ENCODE results near the gene ASCL5. TPM values are rescaled to one million over a fixed set of nuclear protein-coding genes. Genes with fewer than 3 reads are reported as not detected.

ASCL5 gene
- total RNA-seq, 1 experiment from 2014 or later, result 0.15 TPM

DNA sequence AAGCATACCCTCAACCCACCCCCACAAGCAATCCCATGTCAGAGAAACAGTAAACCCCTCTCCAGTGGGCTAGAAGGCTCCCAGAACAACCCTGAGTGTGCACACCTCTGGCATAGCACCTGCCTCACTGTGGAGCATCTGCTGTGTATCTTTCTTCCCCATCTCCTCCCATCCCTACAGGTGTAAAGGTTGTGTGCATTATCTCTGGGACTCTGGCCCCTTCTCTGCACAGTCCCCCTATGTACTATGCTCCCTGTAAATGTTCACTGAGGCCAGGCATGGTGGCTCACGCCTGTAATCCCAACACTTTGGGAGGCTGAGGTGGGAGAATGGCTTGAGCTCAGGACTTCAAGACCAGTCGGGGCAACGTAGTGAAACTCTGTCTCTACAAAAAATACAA, 14.1 kb downstream of the ASCL5 start:
- Histone ChIP-seq H3K4me2 (ENCODE audit: insufficient read depth, insufficient read length, low read length) (no peak overlapping the region), H4K8ac (replicated peaks; ENCODE audit: insufficient read length, low read depth, low read length) (no peak overlapping the region), H3K14ac (ENCODE audit: insufficient read depth, low read length) (no peak overlapping the region), H4K5ac (ENCODE audit: insufficient read length, low read depth, low read length) (no peak overlapping the region), H2BK5ac (ENCODE audit: insufficient read length, low read length) (no peak overlapping the region), H3T11ph (ENCODE audit: low read length) (no peak overlapping the region), H2BK12ac (ENCODE audit: insufficient read length, low read depth, low read length) (no peak overlapping the region), H2BK15ac (ENCODE audit: low read depth, low read length) (no peak overlapping the region), H2AK5ac (ENCODE audit: insufficient read length, low read length) (no peak overlapping the region), H3K4me1 (ENCODE audit: insufficient read depth, low read length) (no peaks in the 10 kb centered on the region), H3K4ac (ENCODE audit: low read depth, low read length) (no peak overlapping the region), H3K23me2 (ENCODE audit: insufficient read length, low read depth, low read length, poor library complexity, severe bottlenecking) (peaks cover 10% of the 10 kb centered on the region), H4K91ac (ENCODE audit: insufficient read length, low read depth, low read length) (no peak overlapping the region), H2BK20ac (ENCODE audit: low read depth, low read length, poor library complexity, severe bottlenecking) (no peak overlapping the region), H3K9ac (ENCODE audit: extremely low read depth, insufficient read length, low read length) (no peak overlapping the region), H3K27ac (ENCODE audit: insufficient read length, low read depth, low read length) (no peak overlapping the region), H2BK120ac (ENCODE audit: low read depth, low read length, poor library complexity, severe bottlenecking) (no peak overlapping the region), H2AFZ (ENCODE audit: low read length) (no peak overlapping the region), H3K79me2 (ENCODE audit: insufficient read depth, low read length) (no peaks in the 10 kb centered on the region), H3K18ac (ENCODE audit: insufficient read length, low read depth, low read length) (no peak overlapping the region), H3K27me3 (ENCODE audit: insufficient read depth, low read length) (peaks cover 15% of the 10 kb centered on the region; the same call in 1 of the 2 replicates), H3K56ac (ENCODE audit: insufficient read length, low read depth, low read length) (no peak overlapping the region), H4K20me1 (ENCODE audit: control insufficient read depth, insufficient read depth, insufficient read length) (no peaks in the 10 kb centered on the region), H3K79me1 (ENCODE audit: insufficient read depth, low read depth, low read length, poor library complexity, severe bottlenecking) (no peaks in the 10 kb centered on the region), H3K23ac (ENCODE audit: insufficient read length, low read depth, low read length) (no peak overlapping the region), H3K9me3 (ENCODE audit: control insufficient read depth, low read depth, low read length) (no peaks in the 10 kb centered on the region)
- WGBS (ENCODE audit: extremely low coverage, insufficient read length, low lambda C conversion rate), result no CpG with 5 or more reads among the region's 3 CpGs
- H3K36me3 Mint-ChIP-seq (ENCODE audit: insufficient read depth in 1 of 3, low read depth in 3 of 3), result no peaks in the 10 kb centered on the region
- peaks cover 11 to 23% of the 10 kb centered on the region in 2 experiments for H3K4me1 Mint-ChIP-seq
- no peaks in the 10 kb centered on the region for H3K9me3 Mint-ChIP-seq
- peaks cover 54% of the 10 kb centered on the region for H3K27me3 Mint-ChIP-seq (ENCODE audit: low read depth)
- H3K27ac Mint-ChIP-seq, result peak overlapping the region in 1 of 3 experiments; percentile 62; a peak in 1 of 7 replicates
- no peak for DNase-seq
- TF ChIP-seq, protein P1, sequence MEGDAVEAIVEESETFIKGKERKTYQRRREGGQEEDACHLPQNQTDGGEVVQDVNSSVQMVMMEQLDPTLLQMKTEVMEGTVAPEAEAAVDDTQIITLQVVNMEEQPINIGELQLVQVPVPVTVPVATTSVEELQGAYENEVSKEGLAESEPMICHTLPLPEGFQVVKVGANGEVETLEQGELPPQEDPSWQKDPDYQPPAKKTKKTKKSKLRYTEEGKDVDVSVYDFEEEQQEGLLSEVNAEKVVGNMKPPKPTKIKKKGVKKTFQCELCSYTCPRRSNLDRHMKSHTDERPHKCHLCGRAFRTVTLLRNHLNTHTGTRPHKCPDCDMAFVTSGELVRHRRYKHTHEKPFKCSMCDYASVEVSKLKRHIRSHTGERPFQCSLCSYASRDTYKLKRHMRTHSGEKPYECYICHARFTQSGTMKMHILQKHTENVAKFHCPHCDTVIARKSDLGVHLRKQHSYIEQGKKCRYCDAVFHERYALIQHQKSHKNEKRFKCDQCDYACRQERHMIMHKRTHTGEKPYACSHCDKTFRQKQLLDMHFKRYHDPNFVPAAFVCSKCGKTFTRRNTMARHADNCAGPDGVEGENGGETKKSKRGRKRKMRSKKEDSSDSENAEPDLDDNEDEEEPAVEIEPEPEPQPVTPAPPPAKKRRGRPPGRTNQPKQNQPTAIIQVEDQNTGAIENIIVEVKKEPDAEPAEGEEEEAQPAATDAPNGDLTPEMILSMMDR (conservative IDR thresholded peaks at IDR 0.05), result no peak
- no peak overlapping the region for H3K4me3 Mint-ChIP-seq
